Retina (tissue), 1 donor: ENCODE results near the gene ASTN2.

ENCODE experiments used
- DNase-seq: peaks from one replicate; pipeline ENCODE4 v3.0.0-alpha.2; 2016

ASTN2 gene

DNA sequence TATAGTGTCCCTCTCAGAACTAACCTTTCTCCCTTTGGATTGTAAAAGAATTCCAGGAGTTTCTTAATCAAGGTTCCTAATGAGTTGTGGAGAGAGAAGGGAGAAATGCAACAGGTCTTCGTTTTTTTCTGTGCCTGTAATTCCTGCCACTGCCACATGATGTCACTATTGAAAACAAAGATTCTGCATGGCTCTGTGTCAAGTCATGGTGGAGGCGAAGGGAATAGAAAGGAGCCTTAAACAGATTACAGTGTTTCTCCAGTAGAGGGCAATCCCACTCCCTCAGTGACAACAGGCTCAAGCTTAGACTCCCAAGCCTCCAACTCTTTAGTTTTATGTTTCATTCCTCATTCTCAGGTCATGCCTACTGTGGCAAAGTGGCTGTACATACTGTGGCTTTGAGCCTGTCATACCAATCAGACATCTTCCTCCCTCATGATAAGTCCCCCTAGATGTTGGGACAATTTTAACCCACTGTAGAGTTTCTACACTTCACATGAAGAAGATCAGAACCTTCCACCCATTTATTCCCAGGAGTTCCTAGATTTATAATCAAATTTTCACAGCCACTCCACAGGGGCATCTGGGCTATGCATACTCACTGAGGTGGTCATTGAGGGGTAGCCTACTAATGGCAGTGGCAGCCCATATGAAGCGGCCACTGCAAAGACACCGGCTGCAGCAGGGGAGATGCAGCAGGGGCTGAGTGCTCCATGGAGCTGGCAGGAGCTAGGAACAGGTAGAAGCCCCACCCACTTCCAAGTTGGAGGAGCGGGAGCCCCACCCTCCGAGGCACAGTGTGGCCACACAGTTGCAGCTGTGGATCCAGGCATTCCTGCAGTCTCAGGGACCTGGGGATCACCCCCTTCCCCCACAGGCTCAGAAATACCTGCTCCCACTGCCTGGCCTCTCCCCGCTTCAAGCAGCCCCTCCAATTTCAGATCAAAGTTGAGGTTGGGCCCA lies 825.2 kb downstream of the ASTN2 start:
- DNase-seq, result no peak

DNA sequence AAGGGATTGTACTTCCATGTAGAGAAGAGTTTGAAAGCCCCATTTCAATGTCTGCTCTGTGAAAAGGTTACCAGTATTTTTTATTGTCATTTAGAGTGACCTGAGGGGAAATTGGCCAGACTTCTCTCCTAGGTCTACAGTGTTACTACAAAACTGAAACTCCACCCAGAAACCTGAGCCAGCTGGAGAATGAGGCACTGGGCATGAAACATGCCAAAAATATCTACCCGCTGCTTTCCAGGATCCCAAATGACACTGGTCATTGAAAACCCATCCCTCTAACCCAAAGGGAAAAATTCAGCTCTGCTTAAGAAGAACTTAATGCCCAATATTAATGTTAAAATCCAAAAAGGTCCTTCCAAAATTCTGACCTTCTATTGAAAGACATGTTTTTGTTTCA lies 826.9 kb downstream of the ASTN2 start:
- DNase-seq, result no peak

- no peak for DNase-seq
Measured at GRCh38 chr9:116585896-116586295, 829.0 kb downstream of the ASTN2 start.

DNA sequence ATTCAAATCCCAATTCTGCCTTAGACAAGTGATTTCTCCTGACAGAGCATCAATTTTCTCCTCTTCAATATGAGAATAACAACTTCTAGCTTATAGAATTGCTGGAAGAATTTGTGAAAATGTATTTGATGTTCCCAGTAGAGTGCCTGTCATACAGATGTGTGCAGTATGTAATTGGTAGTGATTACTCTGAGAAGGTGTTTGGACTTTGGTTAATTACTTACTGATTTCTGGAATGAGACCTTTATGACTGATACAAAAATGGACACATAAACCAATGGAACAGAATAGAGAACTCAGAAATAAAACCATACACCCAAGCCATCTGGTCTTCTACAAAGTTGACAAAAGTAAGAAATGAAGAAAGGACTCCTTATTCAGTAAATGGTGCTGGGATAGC lies 829.7 kb downstream of the ASTN2 start:
- no peak for DNase-seq

DNA sequence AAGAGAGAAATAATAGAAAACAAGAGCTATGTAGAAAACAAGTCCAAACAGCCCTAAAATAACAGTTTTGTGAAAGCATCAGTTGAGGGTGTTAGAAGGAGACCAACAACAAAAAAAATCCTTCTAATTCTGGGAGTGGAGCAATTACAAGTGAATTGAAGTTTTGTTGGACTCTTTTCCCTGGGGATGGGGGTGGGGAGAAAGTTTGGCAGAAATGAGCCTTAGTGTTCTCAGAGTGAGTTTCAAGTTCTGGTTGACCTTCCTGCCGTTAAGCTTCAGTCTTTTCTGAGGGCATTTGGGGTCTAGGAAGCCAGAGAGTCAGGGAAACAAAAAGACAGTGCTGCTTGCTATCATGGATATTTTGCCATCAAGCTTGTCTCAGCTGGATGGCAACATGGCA lies 834.0 kb downstream of the ASTN2 start:
- no peak for DNase-seq

- no peak for DNase-seq
Measured at GRCh38 chr9:116576386-116576785, 838.5 kb downstream of the ASTN2 start.

GRCh38 chr9:116574027-116574679 lies 840.7 kb downstream of the ASTN2 start:
- no peak for DNase-seq

- peak; percentile 88 for DNase-seq
Measured at GRCh38 chr9:116572095-116572748, 842.6 kb downstream of the ASTN2 start.

GRCh38 chr9:116569111-116569510 lies 845.7 kb downstream of the ASTN2 start:
- no peak for DNase-seq

DNA sequence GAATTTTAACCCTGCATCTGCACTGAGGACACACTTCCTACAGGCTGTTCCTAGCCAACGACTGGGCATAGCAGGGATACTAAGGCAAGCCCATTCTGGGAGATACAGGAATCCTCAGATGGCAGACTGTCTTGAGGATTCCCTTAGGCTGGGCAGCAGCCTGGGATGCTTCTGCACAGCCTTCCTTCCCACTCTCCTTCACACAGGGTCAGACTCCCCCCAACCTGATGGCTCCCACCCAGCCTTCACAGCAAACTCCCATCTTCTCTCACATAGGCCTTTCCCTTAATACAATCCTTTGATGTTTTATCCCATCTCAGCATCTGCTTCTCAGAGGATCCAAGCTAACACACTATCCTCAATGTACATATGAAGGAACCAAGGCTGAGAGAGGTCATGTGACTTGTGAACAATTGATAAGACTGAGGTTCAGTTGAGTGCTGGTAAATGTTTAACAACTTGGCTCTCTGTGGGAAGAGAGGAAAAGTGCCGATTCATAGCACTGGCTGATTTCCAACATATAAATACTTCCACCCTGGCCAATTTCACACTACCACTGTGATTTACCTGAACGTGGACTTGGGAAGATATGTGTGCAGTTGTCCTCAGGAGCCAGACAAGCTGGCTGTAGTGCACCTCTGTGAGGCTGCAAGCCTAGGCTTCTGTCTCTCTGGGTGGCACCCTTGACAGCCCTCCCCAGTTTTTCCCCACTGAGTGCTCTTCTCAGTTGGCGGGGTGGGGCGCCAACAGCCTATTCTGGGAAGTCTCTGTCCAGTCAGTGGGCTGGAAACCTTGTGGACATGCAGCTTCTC lies 848.0 kb downstream of the ASTN2 start:
- no peak for DNase-seq

DNA sequence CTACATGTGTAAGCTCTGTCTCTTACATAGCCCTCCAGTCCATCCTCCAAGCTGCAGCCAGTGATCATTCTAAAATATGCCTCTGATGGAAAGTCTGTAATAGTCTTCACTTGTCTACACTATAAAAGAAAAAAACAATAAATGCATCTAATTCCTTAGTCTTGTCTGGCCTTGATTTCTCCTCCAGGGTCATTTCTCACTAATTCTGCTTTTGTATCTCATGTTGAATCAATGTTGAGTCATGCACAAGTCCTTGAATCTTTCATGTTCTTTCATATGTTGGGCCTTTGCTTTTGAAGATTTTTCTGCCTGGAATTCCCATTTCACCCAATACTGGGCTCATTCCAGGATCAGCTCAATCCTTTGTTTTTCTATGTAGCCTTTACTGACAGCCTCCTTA lies 848.9 kb downstream of the ASTN2 start:
- DNase-seq, result no peak

DNA sequence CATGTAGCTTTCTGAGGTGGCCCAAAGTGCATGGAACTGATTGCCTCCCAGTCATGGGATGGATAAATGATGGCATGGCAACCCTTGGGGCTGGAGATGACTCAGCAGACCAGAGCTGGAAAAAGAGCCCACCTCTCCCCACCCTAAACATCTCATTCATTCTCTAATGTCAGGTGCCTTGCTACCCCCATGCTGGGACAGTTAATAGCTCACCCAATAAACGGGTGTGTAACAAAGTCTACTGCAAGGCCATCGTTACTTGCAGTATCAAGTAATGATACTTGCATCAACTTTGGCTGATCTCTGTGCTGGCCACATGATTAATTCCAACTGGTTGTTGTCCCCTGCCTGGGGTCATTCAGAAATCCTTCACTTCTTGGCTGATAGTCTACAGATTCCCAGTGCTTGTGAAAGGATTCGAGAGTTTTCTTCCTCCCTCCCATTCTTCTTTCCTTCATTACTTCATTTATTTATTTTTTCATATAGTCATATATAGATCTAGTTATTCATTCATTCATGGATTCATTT lies 850.5 kb downstream of the ASTN2 start:
- DNase-seq, result no peak

DNA sequence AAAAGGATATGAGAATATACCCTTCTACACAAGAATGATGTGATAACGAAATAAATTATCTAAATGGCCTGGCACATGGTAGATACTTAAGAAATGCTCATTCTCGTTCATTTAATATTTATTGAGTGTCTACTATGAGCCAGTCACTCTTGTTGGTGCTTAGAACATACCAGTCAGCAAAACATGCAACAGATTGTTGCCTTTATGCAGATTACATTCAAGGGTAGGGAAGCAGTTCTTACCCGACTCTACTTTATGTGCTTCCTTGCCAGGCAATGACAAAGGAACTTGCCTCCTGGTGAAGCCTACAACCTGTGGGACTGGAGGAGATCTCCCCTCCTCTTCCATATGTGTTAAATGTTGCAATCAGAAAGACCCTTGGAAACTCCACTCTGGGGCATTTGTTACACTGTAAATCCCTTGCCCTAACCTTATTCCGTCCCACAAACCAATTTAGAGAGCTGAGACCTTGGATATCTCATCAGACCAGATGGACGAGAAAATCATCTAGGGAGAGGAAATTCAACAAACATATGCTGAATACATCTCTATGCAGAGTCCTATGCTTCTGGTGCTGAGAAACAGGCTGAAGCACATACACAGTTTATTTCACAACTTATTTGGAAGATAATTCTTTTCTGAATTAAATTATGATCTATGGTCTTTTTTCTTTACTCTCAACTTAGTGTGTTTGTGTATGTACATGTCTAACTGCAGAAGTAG lies 855.9 kb downstream of the ASTN2 start:
- no peak for DNase-seq

- DNase-seq, result no peak
Measured at GRCh38 chr9:116558035-116558434, 856.8 kb downstream of the ASTN2 start.

DNA sequence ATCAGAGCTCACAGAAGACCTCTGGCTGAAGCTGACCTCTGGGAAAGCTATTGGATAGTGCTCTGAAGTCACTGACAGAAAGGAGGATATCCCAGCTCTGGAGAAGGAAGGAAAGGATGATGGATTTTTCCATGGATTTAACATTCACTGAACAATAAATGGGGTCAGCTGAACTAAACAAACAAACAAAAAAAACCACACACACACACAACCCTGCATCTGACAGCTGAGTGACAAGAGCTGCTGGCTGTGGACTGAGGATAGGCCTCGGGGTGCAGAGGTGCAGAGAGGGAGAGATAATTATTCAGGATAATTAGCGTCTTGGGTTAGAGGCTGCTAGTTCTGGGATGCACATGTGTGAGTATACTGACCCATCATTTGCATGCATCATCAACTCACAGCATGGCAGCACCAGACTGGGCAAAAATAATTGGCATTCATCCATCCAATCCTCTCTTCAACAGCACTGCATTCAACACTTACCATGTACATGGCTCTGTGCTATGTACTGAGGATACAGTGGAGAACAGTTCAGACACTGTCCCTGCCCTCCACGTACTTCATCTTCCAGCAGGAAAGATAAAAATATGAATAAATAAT lies 859.2 kb downstream of the ASTN2 start:
- peak; percentile 20 for DNase-seq

DNA sequence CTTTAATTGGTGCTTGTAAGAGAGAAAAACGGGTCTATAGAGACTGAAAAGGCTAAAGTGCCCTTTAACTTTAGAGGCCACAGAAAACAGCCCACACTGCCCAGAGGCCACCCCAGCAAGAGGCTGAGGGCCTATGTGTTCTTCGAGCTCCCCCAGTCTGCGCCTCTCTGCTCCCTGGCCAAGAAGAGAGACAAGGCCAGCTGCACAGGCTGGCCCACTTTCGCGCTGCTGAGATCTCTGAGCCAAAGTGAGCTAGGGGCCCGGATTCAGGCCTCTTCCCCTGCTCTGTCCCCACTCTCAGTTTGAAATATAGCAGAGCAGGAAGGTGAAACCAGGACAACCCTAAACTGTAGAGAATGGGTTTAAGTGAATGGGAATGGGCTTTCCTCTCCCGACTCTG lies 859.7 kb downstream of the ASTN2 start:
- peak; percentile 15 for DNase-seq

- DNase-seq, result no peak
Measured at GRCh38 chr9:116550696-116551436, 864.0 kb downstream of the ASTN2 start.

- DNase-seq, result no peak
Measured at GRCh38 chr9:116549786-116550660, 864.8 kb downstream of the ASTN2 start.

GRCh38 chr9:116549061-116549664 lies 865.7 kb downstream of the ASTN2 start:
- DNase-seq, result no peak
